GM12801 (cell line): ENCODE results near the gene GASK1B.

Experiments used
- CTCF ChIP-seq: IDR thresholded peaks from one replicate; pipeline ENCODE4 v1.5.1; 2011; ENCODE audit warnings: control low read depth; ENCODE audit not compliant: insufficient read length; ENCODE audit errors: extremely low read depth

GASK1B gene

DNA sequence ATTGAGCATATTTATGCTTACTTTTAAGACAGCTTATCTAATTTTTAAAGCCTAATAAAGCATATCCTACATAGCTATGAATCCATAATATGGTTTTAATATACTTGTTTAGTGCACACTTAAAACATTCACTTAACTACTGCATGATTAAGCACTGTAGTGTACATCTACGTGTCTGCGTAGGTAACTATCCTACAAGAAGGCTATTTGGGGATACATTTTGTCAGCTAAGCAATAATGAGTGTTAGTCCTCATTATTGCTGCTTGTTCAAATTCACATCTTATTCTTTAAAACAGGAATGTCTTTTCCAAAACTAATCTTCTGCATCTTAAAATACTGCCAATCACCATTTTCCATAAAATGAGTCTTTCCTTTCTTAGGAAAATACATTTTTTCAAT lies 38.6 kb downstream of the GASK1B start:
- no peak for TF ChIP-seq CTCF

DNA sequence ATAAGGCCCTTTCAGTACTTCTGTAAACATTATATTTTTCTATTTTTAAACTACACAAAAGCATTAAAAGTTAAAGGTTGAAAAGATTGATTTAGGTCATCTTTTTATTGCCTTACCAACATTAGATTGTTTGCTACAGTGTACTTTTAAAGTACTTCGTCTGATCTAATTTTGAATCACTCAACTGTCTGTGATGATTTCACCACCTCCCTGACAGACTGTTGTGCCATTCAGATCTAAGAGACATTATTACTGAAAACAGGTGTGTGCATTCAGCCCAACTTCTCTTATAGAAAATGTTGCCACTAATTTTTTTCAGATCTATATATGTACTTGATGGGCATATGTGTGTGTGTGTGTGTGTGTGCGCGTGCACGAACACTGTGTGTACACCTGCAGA lies 39.3 kb downstream of the GASK1B start:
- no peak for TF ChIP-seq CTCF

- no peak for TF ChIP-seq CTCF
These were observed 41.8 kb downstream of the GASK1B start for GRCh38 chr4:158131027-158131426.

GRCh38 chr4:158130204-158130603 lies 42.6 kb downstream of the GASK1B start:
- no peak for TF ChIP-seq CTCF

GRCh38 chr4:158129694-158130093 lies 43.1 kb downstream of the GASK1B start:
- no peak for TF ChIP-seq CTCF

- TF ChIP-seq CTCF, result no peak
These were observed 44.3 kb downstream of the GASK1B start for GRCh38 chr4:158128540-158128939.

DNA sequence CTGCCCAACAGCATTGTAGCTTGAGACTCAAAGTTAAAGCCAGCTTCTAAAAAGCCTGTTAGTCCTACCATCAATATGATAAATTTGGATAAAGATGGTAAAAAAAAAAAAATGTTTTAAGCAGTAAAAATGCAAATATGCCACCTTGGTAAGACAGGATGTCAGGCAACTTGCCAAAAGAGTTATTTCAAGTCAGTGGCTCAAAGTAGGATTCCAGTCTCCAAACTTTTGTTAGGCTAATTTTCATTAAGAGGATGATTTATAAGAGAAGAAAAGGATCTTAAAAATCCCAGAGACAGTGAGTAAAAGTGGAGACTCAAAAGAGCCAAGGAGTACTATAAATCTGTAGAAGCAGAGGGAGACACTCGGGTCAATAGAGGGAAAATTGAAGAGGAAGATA lies 47.5 kb downstream of the GASK1B start:
- TF ChIP-seq CTCF, result no peak
